Osteoblast (primary cell): ENCODE data around the gene DPH6. TPM values are rescaled to one million over a fixed set of nuclear protein-coding genes. Genes with fewer than 3 reads are reported as not detected.

Experiments
- DNase-seq: peaks from one replicate; pipeline ENCODE4 v3.0.0; 2011; ENCODE audit warnings: low spot score, mixed read lengths; ENCODE audit not compliant: insufficient read length; ENCODE audit errors: missing footprints
- H2AFZ ChIP-seq: 2 replicates; pipeline ENCODE4 v1.6.0; 2011; ENCODE audit warnings: mild to moderate bottlenecking, low read length
- H3K27ac ChIP-seq: 2 replicates; pipeline ENCODE4 v1.5.1; 2011; ENCODE audit warnings: mild to moderate bottlenecking, low read depth, low read length, moderate library complexity
- H3K27me3 ChIP-seq: 2 replicates; pipeline ENCODE4 v1.6.0; 2012; ENCODE audit warnings: mild to moderate bottlenecking, control low read depth, inconsistent platforms, low read length, moderate library complexity; ENCODE audit not compliant: insufficient read depth
- H3K36me3 ChIP-seq: 2 replicates; pipeline ENCODE4 v1.5.1; 2011; ENCODE audit warnings: mild to moderate bottlenecking, low read length, control low read depth, moderate library complexity; ENCODE audit not compliant: insufficient read depth
- H3K4me1 ChIP-seq: 2 replicates; pipeline ENCODE4 v1.5.1; 2011; ENCODE audit warnings: mild to moderate bottlenecking, low read length, control low read depth, moderate library complexity; ENCODE audit not compliant: insufficient read depth
- H3K4me2 ChIP-seq: 2 replicates; pipeline ENCODE4 v1.6.0; 2011; ENCODE audit warnings: mild to moderate bottlenecking, low read length; ENCODE audit not compliant: insufficient read depth
- H3K4me3 ChIP-seq: fragments of 200-600 bp; sonication (generic); 3 replicates; pipeline ENCODE4 v1.5.1; 2012; ENCODE audit warnings: mild to moderate bottlenecking, low read length, inconsistent platforms; ENCODE audit not compliant: insufficient read depth
- H3K79me2 ChIP-seq: 2 replicates; pipeline ENCODE4 v1.6.0; 2012; ENCODE audit warnings: mild to moderate bottlenecking, low read length, control low read depth, inconsistent platforms; ENCODE audit not compliant: insufficient read depth
- H3K9me3 ChIP-seq: 2 replicates; pipeline ENCODE4 v1.5.1; 2011; ENCODE audit warnings: low read depth, low read length, control low read depth
- H4K20me1 ChIP-seq: 2 replicates; pipeline ENCODE4 v1.6.0; 2012; ENCODE audit warnings: mild to moderate bottlenecking, low read length, control low read depth; ENCODE audit not compliant: insufficient read depth
- CTCF ChIP-seq: IDR thresholded peaks from 2 replicates; pipeline ENCODE4 v1.5.1; 2011; ENCODE audit warnings: mild to moderate bottlenecking, low read depth, low read length, moderate library complexity; ENCODE audit errors: extremely low read depth
- total RNA-seq: library from RNA; depleted of rRNA; stranded (reverse); fragments of >200 nt; gene quantifications from 2 replicates; pipeline ENCODE4 v1.2.3, GENCODE V29; 2012

The DPH6 gene
- total RNA-seq, 1 donor, result 20.6 TPM

GRCh38 chr15:35562641-35563040 lies 16.7 kb upstream of the DPH6 start:
- H4K20me1 ChIP-seq, result no peaks in the 10 kb centered on the region
- DNase-seq, result no peak
- no peak overlapping the region for H2AFZ ChIP-seq

GRCh38 chr15:35561308-35561707 lies 15.3 kb upstream of the DPH6 start:
- Histone ChIP-seq H3K27me3 (no peaks in the 10 kb centered on the region), H3K36me3 (no peaks in the 10 kb centered on the region), H3K79me2 (no peaks in the 10 kb centered on the region), H2AFZ (no peak overlapping the region), H3K4me1 (peaks cover 9% of the 10 kb centered on the region), H3K27ac (no peak overlapping the region), H4K20me1 (no peaks in the 10 kb centered on the region), H3K4me3 (no peak overlapping the region), H3K4me2 (no peak overlapping the region), H3K9me3 (no peaks in the 10 kb centered on the region)
- DNase-seq, result no peak
- TF ChIP-seq CTCF, result no peak

More at GRCh38 chr15:35562641-35563040, 16.7 kb upstream of the DPH6 start:
- Histone ChIP-seq H3K27me3 (no peaks in the 10 kb centered on the region), H3K4me2 (no peak overlapping the region), H3K4me1 (peaks cover 1% of the 10 kb centered on the region), H3K79me2 (no peaks in the 10 kb centered on the region), H3K36me3 (no peaks in the 10 kb centered on the region), H3K9me3 (no peaks in the 10 kb centered on the region), H3K4me3 (no peak overlapping the region), H3K27ac (no peak overlapping the region)
- TF ChIP-seq CTCF, result no peak

GRCh38 chr15:35560870-35561269 lies 14.9 kb upstream of the DPH6 start:
- no peaks in the 10 kb centered on the region for H3K27me3 ChIP-seq
- no peak overlapping the region for H3K4me2 ChIP-seq
- no peaks in the 10 kb centered on the region for H4K20me1 ChIP-seq
- H3K4me1 ChIP-seq, result peaks cover 9% of the 10 kb centered on the region
- TF ChIP-seq CTCF, result no peak
- no peaks in the 10 kb centered on the region for H3K36me3 ChIP-seq
- no peak overlapping the region for H2AFZ ChIP-seq
- H3K9me3 ChIP-seq, result no peaks in the 10 kb centered on the region
- no peak for DNase-seq
- no peaks in the 10 kb centered on the region for H3K79me2 ChIP-seq
- no peak overlapping the region for H3K4me3 ChIP-seq
- H3K27ac ChIP-seq, result no peak overlapping the region

GRCh38 chr15:35560258-35560657 lies 14.3 kb upstream of the DPH6 start:
- DNase-seq, result no peak
- Histone ChIP-seq H4K20me1 (no peaks in the 10 kb centered on the region), H2AFZ (no peak overlapping the region), H3K36me3 (no peaks in the 10 kb centered on the region), H3K27me3 (no peaks in the 10 kb centered on the region), H3K9me3 (no peaks in the 10 kb centered on the region), H3K79me2 (no peaks in the 10 kb centered on the region), H3K4me1 (peaks cover 9% of the 10 kb centered on the region), H3K4me2 (no peak overlapping the region), H3K4me3 (no peak overlapping the region), H3K27ac (no peak overlapping the region)
- no peak for TF ChIP-seq CTCF
